ENCODE data around the gene THBS4.

Gene THBS4

GRCh38 chr5:80031109-80031508, 4.0 kb upstream of the THBS4 start:
- no peak overlapping the region for H3K27ac ChIP-seq (ENCODE audit: low read depth, low read length)
- no peak overlapping the region for H3K9ac ChIP-seq (ENCODE audit: low read length)
- no peaks in the 10 kb centered on the region for H3K36me3 ChIP-seq (ENCODE audit: control insufficient read depth, insufficient read depth, low read length)
- H3K27me3 ChIP-seq (ENCODE audit: control insufficient read depth, insufficient read depth, low read length): peaks cover 5% of the 10 kb centered on the region
- no peaks in the 10 kb centered on the region for H3K4me1 ChIP-seq (ENCODE audit: control insufficient read depth, insufficient read depth, low read length)
- no peak overlapping the region for H3K4me3 ChIP-seq (ENCODE audit: low read length)

DNA sequence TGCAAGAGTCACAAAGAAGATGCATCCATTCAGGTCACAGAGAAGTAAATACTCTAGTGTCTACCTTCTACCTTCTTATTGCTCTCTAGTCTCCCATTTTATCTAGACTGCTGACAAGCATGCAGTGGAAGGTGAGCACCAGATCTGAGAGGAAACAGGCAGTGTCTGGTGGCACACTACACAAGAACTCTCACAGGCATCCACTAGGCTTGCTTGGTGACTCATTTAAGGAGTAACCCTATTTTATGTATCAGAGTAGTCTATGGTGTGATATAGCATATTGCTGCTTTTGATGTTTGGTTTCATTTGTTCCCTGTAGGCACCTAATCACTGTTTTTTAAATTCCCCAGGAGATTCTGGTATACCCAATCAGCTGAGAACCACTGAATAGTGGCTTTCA, 1.6 kb upstream of the THBS4 start:
- peaks cover 5% of the 10 kb centered on the region for H3K27me3 ChIP-seq (ENCODE audit: control insufficient read depth, insufficient read depth, low read length)
- no peaks in the 10 kb centered on the region for H3K36me3 ChIP-seq (ENCODE audit: control insufficient read depth, insufficient read depth, low read length)
- no peak overlapping the region for H3K4me3 ChIP-seq (ENCODE audit: low read length)
- no peak overlapping the region for H3K27ac ChIP-seq (ENCODE audit: low read depth, low read length)
- H3K4me1 ChIP-seq (ENCODE audit: control insufficient read depth, insufficient read depth, low read length): no peaks in the 10 kb centered on the region
- no peak overlapping the region for H3K9ac ChIP-seq (ENCODE audit: low read length)

- H3K27me3 ChIP-seq (ENCODE audit: control insufficient read depth, insufficient read depth, low read length): peaks cover 5% of the 10 kb centered on the region
- no peaks in the 10 kb centered on the region for H3K4me1 ChIP-seq (ENCODE audit: control insufficient read depth, insufficient read depth, low read length)
- no peaks in the 10 kb centered on the region for H3K36me3 ChIP-seq (ENCODE audit: control insufficient read depth, insufficient read depth, low read length)
- no peak overlapping the region for H3K9ac ChIP-seq (ENCODE audit: low read length)
- peak overlapping the region; percentile 40 for H3K4me3 ChIP-seq (ENCODE audit: low read length)
- no peak overlapping the region for H3K27ac ChIP-seq (ENCODE audit: low read depth, low read length)
These were observed 589 bp upstream of the THBS4 start for GRCh38 chr5:80034559-80034958.

- no peak overlapping the region for H3K9ac ChIP-seq (ENCODE audit: low read length)
- H3K4me1 ChIP-seq (ENCODE audit: control insufficient read depth, insufficient read depth, low read length): no peaks in the 10 kb centered on the region
- no peak overlapping the region for H3K4me3 ChIP-seq (ENCODE audit: low read length)
- no peak overlapping the region for H3K27ac ChIP-seq (ENCODE audit: low read depth, low read length)
- no peaks in the 10 kb centered on the region for H3K36me3 ChIP-seq (ENCODE audit: control insufficient read depth, insufficient read depth, low read length)
- peaks cover 5% of the 10 kb centered on the region for H3K27me3 ChIP-seq (ENCODE audit: control insufficient read depth, insufficient read depth, low read length)
These were observed 691 bp downstream of the THBS4 start for GRCh38 chr5:80035839-80036238.

- Histone ChIP-seq H3K4me1 (ENCODE audit: control insufficient read depth, insufficient read depth, low read length) (no peaks in the 10 kb centered on the region), H3K9ac (ENCODE audit: low read length) (no peak overlapping the region), H3K36me3 (ENCODE audit: control insufficient read depth, insufficient read depth, low read length) (no peaks in the 10 kb centered on the region), H3K27ac (ENCODE audit: low read depth, low read length) (no peak overlapping the region), H3K27me3 (ENCODE audit: control insufficient read depth, insufficient read depth, low read length) (peaks cover 5% of the 10 kb centered on the region), H3K4me3 (ENCODE audit: low read length) (no peak overlapping the region)
These were observed 1.5 kb downstream of the THBS4 start for GRCh38 chr5:80036615-80037014.

DNA sequence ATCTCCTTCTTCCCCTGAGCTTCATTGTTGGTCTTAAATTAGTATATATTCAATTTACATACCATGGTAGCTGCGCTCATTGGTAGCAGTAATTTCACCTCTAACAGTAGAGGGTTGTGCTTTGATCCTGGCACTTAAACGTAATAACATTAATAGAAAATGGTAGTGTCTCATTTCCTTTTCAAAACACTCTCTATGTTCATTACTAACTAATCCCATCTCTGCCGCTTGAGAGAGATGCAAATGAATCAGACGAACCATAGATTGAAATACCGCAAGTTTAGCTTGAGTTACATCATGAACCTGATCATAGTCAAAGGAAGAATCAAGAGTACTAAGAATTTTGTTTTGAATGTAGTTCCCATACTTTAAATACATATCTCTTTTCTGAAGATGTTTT, 2.2 kb downstream of the THBS4 start:
- H3K27ac ChIP-seq (ENCODE audit: low read depth, low read length): no peak overlapping the region
- H3K4me1 ChIP-seq (ENCODE audit: control insufficient read depth, insufficient read depth, low read length): no peaks in the 10 kb centered on the region
- peaks cover 5% of the 10 kb centered on the region for H3K27me3 ChIP-seq (ENCODE audit: control insufficient read depth, insufficient read depth, low read length)
- no peaks in the 10 kb centered on the region for H3K36me3 ChIP-seq (ENCODE audit: control insufficient read depth, insufficient read depth, low read length)
- H3K4me3 ChIP-seq (ENCODE audit: low read length): no peak overlapping the region
- H3K9ac ChIP-seq (ENCODE audit: low read length): no peak overlapping the region

DNA sequence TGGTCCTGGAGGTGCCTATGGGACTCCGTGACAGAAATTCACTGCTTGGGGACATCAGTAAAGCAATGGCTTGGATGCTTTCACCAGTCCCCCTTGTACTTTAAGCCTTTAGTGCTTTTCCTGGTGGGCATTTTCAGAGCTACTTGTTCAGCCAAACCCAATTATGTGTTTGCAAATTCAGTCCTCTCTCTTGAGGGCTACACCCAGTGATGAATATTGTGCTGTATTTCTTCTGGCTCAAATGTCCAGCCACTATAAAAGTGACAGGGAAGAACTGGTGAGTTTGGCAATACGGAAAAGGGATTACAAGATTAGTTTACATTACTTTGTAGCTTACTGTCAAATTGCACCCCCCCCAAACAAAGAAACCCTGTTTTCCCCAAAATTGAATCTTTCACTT, 4.5 kb downstream of the THBS4 start:
- no peak overlapping the region for H3K27ac ChIP-seq (ENCODE audit: low read depth, low read length)
- no peaks in the 10 kb centered on the region for H3K27me3 ChIP-seq (ENCODE audit: control insufficient read depth, insufficient read depth, low read length)
- no peak overlapping the region for H3K4me3 ChIP-seq (ENCODE audit: low read length)
- H3K4me1 ChIP-seq (ENCODE audit: control insufficient read depth, insufficient read depth, low read length): no peaks in the 10 kb centered on the region
- no peaks in the 10 kb centered on the region for H3K36me3 ChIP-seq (ENCODE audit: control insufficient read depth, insufficient read depth, low read length)
- H3K9ac ChIP-seq (ENCODE audit: low read length): no peak overlapping the region

GRCh38 chr5:80041527-80041926, 6.4 kb downstream of the THBS4 start:
- Histone ChIP-seq H3K4me1 (ENCODE audit: control insufficient read depth, insufficient read depth, low read length) (no peaks in the 10 kb centered on the region), H3K27me3 (ENCODE audit: control insufficient read depth, insufficient read depth, low read length) (no peaks in the 10 kb centered on the region), H3K36me3 (ENCODE audit: control insufficient read depth, insufficient read depth, low read length) (no peaks in the 10 kb centered on the region), H3K9ac (ENCODE audit: low read length) (no peak overlapping the region), H3K27ac (ENCODE audit: low read depth, low read length) (no peak overlapping the region), H3K4me3 (ENCODE audit: low read length) (no peak overlapping the region)

DNA sequence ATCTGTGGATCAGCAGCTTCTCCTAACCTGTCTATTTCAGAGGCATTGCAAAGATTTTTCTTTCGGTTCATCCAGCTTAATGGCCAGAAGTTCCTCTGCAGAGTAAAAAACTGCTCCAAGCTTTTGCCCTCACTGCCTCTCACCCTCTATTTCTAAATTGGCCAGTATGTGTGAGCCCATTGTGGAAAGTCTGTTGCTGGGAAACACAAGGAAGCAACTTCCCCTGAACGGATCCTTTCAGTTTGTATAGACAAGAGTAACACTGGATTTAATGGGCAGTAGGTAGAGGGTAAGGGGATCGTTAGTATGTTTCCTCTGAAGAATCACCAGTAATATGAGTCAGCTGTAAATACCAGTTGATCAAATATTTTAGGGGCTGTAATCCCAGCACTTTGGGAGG, 7.2 kb downstream of the THBS4 start:
- Histone ChIP-seq H3K27ac (ENCODE audit: low read depth, low read length) (no peak overlapping the region), H3K27me3 (ENCODE audit: control insufficient read depth, insufficient read depth, low read length) (no peaks in the 10 kb centered on the region), H3K36me3 (ENCODE audit: control insufficient read depth, insufficient read depth, low read length) (no peaks in the 10 kb centered on the region), H3K4me1 (ENCODE audit: control insufficient read depth, insufficient read depth, low read length) (no peaks in the 10 kb centered on the region), H3K4me3 (ENCODE audit: low read length) (no peak overlapping the region), H3K9ac (ENCODE audit: low read length) (no peak overlapping the region)

DNA sequence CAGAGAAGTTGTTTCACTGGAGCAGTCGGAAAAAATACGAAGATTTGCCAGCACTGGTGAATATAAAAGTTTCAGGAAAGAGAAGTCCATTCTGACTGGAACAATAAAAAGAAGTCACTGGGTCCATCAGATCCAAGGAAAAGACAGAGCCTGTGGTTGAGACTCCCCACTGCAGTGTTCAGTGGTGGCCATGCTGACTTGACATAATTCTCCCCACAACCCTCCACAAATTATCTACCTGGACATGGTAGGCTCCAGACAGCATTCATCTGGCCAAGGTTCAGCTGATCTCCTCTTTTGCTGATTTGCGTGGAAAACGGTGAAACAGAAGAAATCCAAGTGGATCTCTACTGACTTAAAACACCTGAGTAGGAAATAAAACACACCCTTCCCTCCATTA, 8.0 kb downstream of the THBS4 start:
- Histone ChIP-seq H3K4me3 (ENCODE audit: low read length) (no peak overlapping the region), H3K36me3 (ENCODE audit: control insufficient read depth, insufficient read depth, low read length) (no peaks in the 10 kb centered on the region), H3K27ac (ENCODE audit: low read depth, low read length) (no peak overlapping the region), H3K9ac (ENCODE audit: low read length) (no peak overlapping the region), H3K4me1 (ENCODE audit: control insufficient read depth, insufficient read depth, low read length) (no peaks in the 10 kb centered on the region), H3K27me3 (ENCODE audit: control insufficient read depth, insufficient read depth, low read length) (no peaks in the 10 kb centered on the region)

DNA sequence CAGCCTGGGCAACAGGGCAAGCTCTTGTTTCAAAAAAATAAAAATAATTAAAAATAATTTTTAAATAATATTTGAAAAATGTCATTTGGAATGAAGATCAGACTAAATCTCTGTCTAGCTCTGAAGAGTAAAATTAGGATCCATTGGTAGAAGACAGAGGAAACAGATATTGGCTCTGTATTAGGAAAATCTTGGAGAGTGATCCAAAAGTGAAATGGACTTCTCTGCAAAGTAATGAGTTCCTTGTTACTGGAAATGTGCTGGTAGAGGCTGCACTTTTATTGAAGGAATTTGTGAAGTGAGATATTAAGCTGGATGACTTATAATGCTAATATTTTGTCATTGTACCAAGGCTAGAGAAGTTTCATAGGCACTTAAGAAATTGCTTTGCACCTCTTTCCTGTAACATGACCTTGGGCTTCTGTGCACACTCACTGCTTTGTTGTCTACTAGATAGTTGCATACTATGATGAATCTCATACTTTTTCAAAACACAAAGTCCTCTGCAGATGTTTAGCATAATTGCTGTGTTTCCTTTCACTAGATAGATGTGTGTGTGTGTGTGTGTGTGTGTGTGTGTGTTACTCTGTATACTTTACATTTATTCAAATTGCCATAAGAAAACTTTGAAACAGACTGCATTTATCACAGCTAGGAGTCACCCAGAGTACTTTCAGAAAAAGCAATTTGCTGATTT, 13.1 kb downstream of the THBS4 start:
- no peaks in the 10 kb centered on the region for H3K27me3 ChIP-seq (ENCODE audit: control insufficient read depth, insufficient read depth, low read length)
- no peaks in the 10 kb centered on the region for H3K36me3 ChIP-seq (ENCODE audit: control insufficient read depth, insufficient read depth, low read length)
- H3K4me1 ChIP-seq (ENCODE audit: control insufficient read depth, insufficient read depth, low read length): no peaks in the 10 kb centered on the region
- no peak overlapping the region for H3K4me3 ChIP-seq (ENCODE audit: low read length)
- no peak overlapping the region for H3K27ac ChIP-seq (ENCODE audit: low read depth, low read length)
- no peak overlapping the region for H3K9ac ChIP-seq (ENCODE audit: low read length)

GRCh38 chr5:80052464-80052863, 17.3 kb downstream of the THBS4 start:
- H3K4me3 ChIP-seq (ENCODE audit: low read length): no peak overlapping the region
- H3K9ac ChIP-seq (ENCODE audit: low read length): no peak overlapping the region
- no peak overlapping the region for H3K27ac ChIP-seq (ENCODE audit: low read depth, low read length)

DNA sequence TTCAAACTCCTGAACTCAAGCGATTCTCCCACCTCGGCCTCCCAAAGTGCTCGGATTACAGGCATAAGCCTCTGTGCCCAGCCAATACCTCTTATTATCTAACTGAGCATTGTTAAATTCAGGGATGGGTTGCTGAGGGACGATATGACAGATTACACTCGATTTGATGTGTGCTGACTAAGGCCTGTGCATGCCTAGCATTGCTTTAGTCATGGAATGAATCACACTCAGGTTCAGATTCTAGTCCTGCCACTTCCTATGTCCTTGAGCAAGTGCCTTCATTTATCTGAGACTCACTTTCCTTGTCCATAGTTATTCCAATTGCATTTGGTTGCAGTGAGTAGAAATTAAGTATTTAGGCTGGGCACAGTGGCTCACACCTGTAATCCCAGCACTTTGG, 19.5 kb downstream of the THBS4 start:
- H3K9ac ChIP-seq (ENCODE audit: low read length): no peak overlapping the region
- H3K27ac ChIP-seq (ENCODE audit: low read depth, low read length): no peak overlapping the region
- no peak overlapping the region for H3K4me3 ChIP-seq (ENCODE audit: low read length)
- H3K36me3 ChIP-seq (ENCODE audit: control insufficient read depth, insufficient read depth, low read length): no peaks in the 10 kb centered on the region
- no peaks in the 10 kb centered on the region for H3K27me3 ChIP-seq (ENCODE audit: control insufficient read depth, insufficient read depth, low read length)
- no peaks in the 10 kb centered on the region for H3K4me1 ChIP-seq (ENCODE audit: control insufficient read depth, insufficient read depth, low read length)

More at GRCh38 chr5:80052464-80052863, 17.3 kb downstream of the THBS4 start:
- H3K27me3 ChIP-seq (ENCODE audit: control insufficient read depth, insufficient read depth, low read length): no peaks in the 10 kb centered on the region
- no peaks in the 10 kb centered on the region for H3K4me1 ChIP-seq (ENCODE audit: control insufficient read depth, insufficient read depth, low read length)
- no peaks in the 10 kb centered on the region for H3K36me3 ChIP-seq (ENCODE audit: control insufficient read depth, insufficient read depth, low read length)

All from rectal smooth muscle tissue (tissue), 1 donor.